Tibial artery (tissue), 4 donors: ENCODE measurements around the gene TOMM7.
"Not testable (repeated sequence)": the region's sequence is repeated elsewhere in the genome, so short reads cannot be mapped to it uniquely, and the experiment has no call there.

Experiments
- DNase-seq, 2 donors: peaks; one replicate each; pipeline ENCODE4 v3.0.0-alpha.2; 2019
- H3K27ac ChIP-seq, 2 donors: fragments of 200-600 bp; sonication (generic) in 1 of 2; 1 replicate in 1 of 2; 2 replicates in 1 of 2; pipeline ENCODE4 v1.5.1; 2018 to 2019; ENCODE audit warnings: mild to moderate bottlenecking in 1 of 2
- H3K27me3 ChIP-seq, 2 donors: fragments of 200-600 bp; sonication (generic) in 1 of 2; one replicate each; pipeline versions ENCODE4 v1.5.1 to v1.6.0; 2016 to 2019
- H3K36me3 ChIP-seq, 3 donors: fragments of 200-600 bp; sonication (generic) in 2 of 3; one replicate each; pipeline ENCODE4 v1.5.1; 2016 to 2019; ENCODE audit warnings: mild to moderate bottlenecking in 2 of 3
- H3K4me1 ChIP-seq, 4 donors: fragments of 200-600 bp; sonication (generic) in 2 of 4; 1 replicate in 3 of 4; 2 replicates in 1 of 4; pipeline ENCODE4 v1.5.1; 2016 to 2019
- H3K4me3 ChIP-seq, 2 donors: fragments of 200-600 bp; sonication (generic) in 1 of 2; 1 replicate in 1 of 2; 2 replicates in 1 of 2; pipeline ENCODE4 v1.5.1; 2018 to 2019; ENCODE audit warnings: mild to moderate bottlenecking in 2 of 2
- H3K9me3 ChIP-seq, 3 donors: fragments of 200-600 bp; sonication (generic) in 1 of 3; one replicate each; pipeline ENCODE4 v1.5.1; 2016 to 2019
- CTCF ChIP-seq, 2 experiments: fragments of 200-600 bp in 1 of 2; fragments of 450-650 bp in 1 of 2; IDR thresholded peaks; one replicate each; pipeline ENCODE4 v1.5.1; 2017 to 2019; ENCODE audit warnings: antibody characterized with exemption in 2 of 2, mild to moderate bottlenecking in 1 of 2, moderate library complexity in 1 of 2
- intact Hi-C: fragments of 100-400 bp; cut with DNase I; formaldehyde crosslinking; loops from one replicate; pipeline ENCODE4 v1.15.0; 2023; ENCODE audit warnings: low total_unique reads

TOMM7 gene

GRCh38 chr7:22786290-22786932 is 36.2 kb downstream of the TOMM7 start:
- no peak for DNase-seq
- Histone ChIP-seq H3K4me1 (peaks cover 0 to 5% (median 1%) of the 10 kb centered on the region in 4 donors), H3K4me3 (no peak overlapping the region), H3K9me3 (no peaks in the 10 kb centered on the region), H3K27me3 (no peaks in the 10 kb centered on the region), H3K27ac (no peak overlapping the region), H3K36me3 (no peaks in the 10 kb centered on the region)
- no peak for TF ChIP-seq CTCF (IDR thresholded peaks at IDR 0.05)
- intact Hi-C loops = loop anchor here (5.0 kb wide), 1 partner anchor 234 kb away; no protein-coding TSS in a partner anchor

- H3K4me1 ChIP-seq = no peaks in the 10 kb centered on the region
- intact Hi-C loops = no loop called here
- H3K9me3 ChIP-seq = no peaks in the 10 kb centered on the region
- TF ChIP-seq CTCF (IDR thresholded peaks at IDR 0.05) = no peak
- H3K27ac ChIP-seq = no peak overlapping the region
- H3K27me3 ChIP-seq = no peaks in the 10 kb centered on the region
- no peak for DNase-seq
- no peak overlapping the region for H3K4me3 ChIP-seq
- H3K36me3 ChIP-seq = no peaks in the 10 kb centered on the region
Measured at GRCh38 chr7:22784346-22784745, 38.3 kb downstream of the TOMM7 start.

- TF ChIP-seq CTCF (IDR thresholded peaks at IDR 0.05) = no peak
- no peak overlapping the region for H3K4me3 ChIP-seq
- no peak for DNase-seq
- no peaks in the 10 kb centered on the region for H3K9me3 ChIP-seq
- intact Hi-C loops = loop anchor here (2.0 kb wide), 1 partner anchor 221 kb away; no protein-coding TSS in a partner anchor
- H3K36me3 ChIP-seq = no peaks in the 10 kb centered on the region
- H3K27ac ChIP-seq = no peak overlapping the region
- H3K27me3 ChIP-seq = no peaks in the 10 kb centered on the region
- H3K4me1 ChIP-seq = no peaks in the 10 kb centered on the region
Measured at GRCh38 chr7:22783421-22783820, 39.2 kb downstream of the TOMM7 start.

GRCh38 chr7:22782616-22783232 is 39.9 kb downstream of the TOMM7 start:
- H3K36me3 ChIP-seq = no peaks in the 10 kb centered on the region
- DNase-seq = peak; percentile 61 to 72
- no peaks in the 10 kb centered on the region for H3K27me3 ChIP-seq
- TF ChIP-seq CTCF (IDR thresholded peaks at IDR 0.05) = peak; percentile 61 to 65
- intact Hi-C loops = loop anchor here (2.0 kb wide), 1 partner anchor 220 kb away; no protein-coding TSS in a partner anchor
- H3K9me3 ChIP-seq = no peaks in the 10 kb centered on the region
- H3K4me3 ChIP-seq = no peak overlapping the region
- no peaks in the 10 kb centered on the region for H3K4me1 ChIP-seq
- H3K27ac ChIP-seq = no peak overlapping the region

- TF ChIP-seq CTCF (IDR thresholded peaks at IDR 0.05) = no peak
- Histone ChIP-seq H3K4me3 (no peak overlapping the region), H3K27me3 (no peaks in the 10 kb centered on the region), H3K4me1 (no peaks in the 10 kb centered on the region), H3K9me3 (no peaks in the 10 kb centered on the region), H3K27ac (no peak overlapping the region), H3K36me3 (no peaks in the 10 kb centered on the region)
- DNase-seq = no peak
- intact Hi-C loops = no loop called here
Measured at GRCh38 chr7:22781230-22781711, 41.4 kb downstream of the TOMM7 start.

- H3K27me3 ChIP-seq, H3K4me3 ChIP-seq, H3K36me3 ChIP-seq, DNase-seq, intact Hi-C loops, H3K4me1 ChIP-seq, H3K9me3 ChIP-seq, H3K27ac ChIP-seq: not testable (repeated sequence)
Measured at GRCh38 chr7:22779730-22780323, 42.8 kb downstream of the TOMM7 start.
